Effector CD8-positive, alpha-beta T cell (primary cell): ENCODE measurements around the gene TTC5.
A peak's percentile ranks its signal among the peaks of the same experiment; 100 is the strongest.
"Not testable (repeated sequence)": the region's sequence is repeated elsewhere in the genome, so short reads cannot be mapped to it uniquely, and the experiment has no call there.

Experiments
- DNase-seq: peaks from one replicate; lab custom pipeline; 2025; lab: John Stamatoyannopoulos, UW
- total RNA-seq, 4 experiments: gene quantifications; one replicate each; lab custom pipeline; 2026; lab: John Stamatoyannopoulos, UW

Gene TTC5
- total RNA-seq: 21.5 to 33.5 (median 26.6) reads per million in 4 experiments

GRCh38 chr14:20305265-20306078 lies at the start of gene TTC5:
TTC5 (minus strand) TSS chr14:20305951; CDS start chr14:20305937, 14 bp downstream.
- DNase-seq: peak; percentile 85

- no peak for DNase-seq
These were observed 45.1 kb upstream of the TTC5 start for GRCh38 chr14:20350860-20351259.

- no peak for DNase-seq
These were observed 44.5 kb upstream of the TTC5 start for GRCh38 chr14:20350282-20350681.

- DNase-seq: no peak
These were observed 42.0 kb upstream of the TTC5 start for GRCh38 chr14:20347747-20348146.

- no peak for DNase-seq
These were observed 41.0 kb upstream of the TTC5 start for GRCh38 chr14:20346713-20347112.

- no peak for DNase-seq
These were observed 39.6 kb upstream of the TTC5 start for GRCh38 chr14:20345366-20345765.

GRCh38 chr14:20343862-20344220 lies 38.1 kb upstream of the TTC5 start:
- no peak for DNase-seq

- DNase-seq: peak; percentile 90
These were observed 37.5 kb upstream of the TTC5 start, which contains the start of gene PARP2 for GRCh38 chr14:20343092-20343861. PARP2 (plus strand) TSS chr14:20343635; CDS start chr14:20343642, 7 bp downstream.

- DNase-seq: no peak
These were observed 35.9 kb upstream of the TTC5 start for GRCh38 chr14:20341646-20342045.

- not testable (repeated sequence) for DNase-seq
These were observed 35.3 kb upstream of the TTC5 start for GRCh38 chr14:20341032-20341431.

GRCh38 chr14:20334017-20334416 lies 28.3 kb upstream of the TTC5 start:
- DNase-seq: no peak

GRCh38 chr14:20333494-20333841 lies 27.7 kb upstream of the TTC5 start:
- DNase-seq: no peak

- DNase-seq: peak; percentile 23
These were observed 27.2 kb upstream of the TTC5 start, which contains the start of gene CCNB1IP1 for GRCh38 chr14:20332788-20333493. CCNB1IP1 (minus strand) TSS chr14:20333279; CDS start chr14:20316523, 16,756 bp downstream.

GRCh38 chr14:20332431-20332787 lies 26.7 kb upstream of the TTC5 start:
- DNase-seq: no peak

GRCh38 chr14:20331053-20331613 lies 25.4 kb upstream of the TTC5 start:
- no peak for DNase-seq

GRCh38 chr14:20329355-20329754 lies 23.6 kb upstream of the TTC5 start:
- DNase-seq: no peak

GRCh38 chr14:20328705-20329104 lies 23.0 kb upstream of the TTC5 start:
- no peak for DNase-seq

GRCh38 chr14:20327005-20327869 lies 21.5 kb upstream of the TTC5 start:
- no peak for DNase-seq

- no peak for DNase-seq
These were observed 12.0 kb upstream of the TTC5 start for GRCh38 chr14:20317720-20318119.

- DNase-seq: no peak
These were observed 8.3 kb upstream of the TTC5 start for GRCh38 chr14:20314026-20314425.

GRCh38 chr14:20306079-20306423 lies 300 bp upstream of the TTC5 start:
- DNase-seq: no peak
